Frontal cortex (tissue), 4 donors: ENCODE data around the gene PLXNA1. TPM values are rescaled to one million over a fixed set of nuclear protein-coding genes. Genes with fewer than 3 reads are reported as not detected.

Experiments
- DNase-seq, 2 donors: peaks; one replicate each; pipeline ENCODE4 v3.0.0; 2012; ENCODE audit warnings: low spot score in 2 of 2
- FAIRE-seq: peaks from 2 replicates; lab custom pipeline; 2012; peaks lifted over from hg19 to GRCh38; lab: Jason Lieb, UNC
- total RNA-seq: library from RNA; depleted of rRNA; stranded (reverse); fragments of >200 nt; gene quantifications from one replicate; pipeline ENCODE4 v1.2.3, GENCODE V29; 2014
- donor health status: control.
- donor health status: control.
- donor health status: control.

Gene PLXNA1
- total RNA-seq, 1 donor from 2014 or later: 46.9 TPM

GRCh38 chr3:127013758-127014535 lies 31.0 kb downstream of the PLXNA1 start:
- no peak for DNase-seq
- no peak for FAIRE-seq

DNA sequence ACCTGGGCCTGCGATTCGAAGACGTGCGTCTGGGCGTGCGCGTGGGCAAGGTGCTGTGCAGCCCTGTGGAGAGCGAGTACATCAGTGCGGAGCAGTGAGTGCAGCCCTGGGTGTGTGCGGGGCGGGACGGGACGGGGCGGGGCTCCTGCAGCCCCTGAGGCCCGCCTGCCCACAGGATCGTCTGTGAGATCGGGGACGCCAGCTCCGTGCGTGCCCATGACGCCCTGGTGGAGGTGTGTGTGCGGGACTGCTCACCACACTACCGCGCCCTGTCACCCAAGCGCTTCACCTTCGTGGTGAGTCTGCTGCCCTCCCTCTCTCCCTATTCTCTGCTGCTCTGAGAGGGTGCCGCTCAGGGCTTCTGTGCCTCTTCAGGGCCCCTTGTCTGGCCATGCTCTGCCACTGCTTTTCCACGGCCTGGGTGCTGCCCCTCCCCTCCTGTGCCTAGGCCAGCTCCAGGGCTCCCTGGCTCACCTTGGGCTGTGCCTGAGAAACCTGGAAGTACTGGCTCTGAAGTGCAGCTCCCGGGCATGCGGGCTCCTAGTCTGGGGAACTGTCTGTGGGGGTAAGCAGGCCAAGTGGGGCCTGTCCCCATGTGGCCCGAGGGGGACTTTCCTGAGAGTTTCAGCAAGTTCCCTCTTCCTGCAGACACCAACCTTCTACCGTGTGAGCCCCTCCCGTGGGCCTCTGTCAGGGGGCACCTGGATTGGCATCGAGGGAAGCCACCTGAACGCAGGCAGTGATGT lies 31.8 kb downstream of the PLXNA1 start:
- FAIRE-seq: no peak
- no peak for DNase-seq

DNA sequence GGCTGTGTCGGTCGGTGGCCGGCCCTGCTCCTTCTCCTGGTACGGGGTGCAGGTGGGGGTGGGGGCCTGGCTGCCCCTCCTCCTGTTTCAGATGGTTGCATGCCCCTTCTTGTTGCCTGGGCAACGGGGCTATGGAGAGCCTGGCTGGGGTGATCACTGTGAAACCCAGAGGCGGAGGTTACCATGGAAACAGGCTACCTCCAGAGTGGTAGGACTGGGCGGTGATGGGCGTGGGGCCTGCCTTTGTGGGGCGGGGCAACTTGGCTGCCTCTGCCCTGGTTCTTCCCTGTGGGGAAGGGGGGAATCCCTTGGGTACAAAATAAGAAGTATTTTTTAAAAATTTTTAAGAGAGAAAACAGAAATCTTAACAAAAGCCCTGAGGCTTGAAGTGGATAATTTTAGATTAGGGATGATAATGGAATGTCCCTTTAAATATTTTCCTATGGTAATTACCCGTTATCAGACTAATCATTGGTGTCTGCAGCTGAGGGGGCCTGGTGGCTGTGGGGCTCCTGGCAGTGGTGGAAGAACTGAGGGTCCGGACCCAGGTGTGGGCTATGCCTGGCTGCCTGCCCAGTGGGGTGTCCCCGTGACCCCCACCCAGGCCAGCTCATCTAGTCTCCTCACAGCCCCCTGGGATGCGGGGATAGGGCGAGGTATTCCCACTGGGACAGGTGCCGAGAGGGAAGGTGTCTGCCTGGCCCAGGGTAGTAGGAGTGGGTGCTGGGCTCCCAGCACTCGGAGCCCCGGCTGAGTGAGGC lies 32.5 kb downstream of the PLXNA1 start:
- peak in 1 of 2 donors; percentile 64 for DNase-seq

GRCh38 chr3:127016043-127016343 lies 33.1 kb downstream of the PLXNA1 start:
- FAIRE-seq (no peak), DNase-seq (no peak)

More for the DNA sequence above, 32.5 kb downstream of the PLXNA1 start:
- no peak for FAIRE-seq

DNA sequence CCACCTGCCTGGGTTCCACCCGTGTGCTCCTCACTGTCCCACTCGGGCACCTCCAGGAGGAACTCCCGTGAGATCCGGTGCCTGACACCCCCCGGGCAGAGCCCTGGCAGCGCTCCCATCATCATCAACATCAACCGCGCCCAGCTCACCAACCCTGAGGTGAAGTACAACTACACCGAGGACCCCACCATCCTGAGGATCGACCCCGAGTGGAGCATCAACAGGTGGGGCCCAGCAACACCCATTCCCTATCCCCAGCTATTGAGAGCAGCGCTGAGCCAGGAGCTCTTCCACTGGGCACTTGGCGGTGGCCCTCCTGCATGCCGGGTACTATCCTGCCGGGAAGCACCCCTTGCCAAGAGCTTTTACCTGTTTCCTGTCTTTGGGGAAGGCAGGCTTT lies 33.5 kb downstream of the PLXNA1 start:
- no peak for DNase-seq
- FAIRE-seq: no peak

DNA sequence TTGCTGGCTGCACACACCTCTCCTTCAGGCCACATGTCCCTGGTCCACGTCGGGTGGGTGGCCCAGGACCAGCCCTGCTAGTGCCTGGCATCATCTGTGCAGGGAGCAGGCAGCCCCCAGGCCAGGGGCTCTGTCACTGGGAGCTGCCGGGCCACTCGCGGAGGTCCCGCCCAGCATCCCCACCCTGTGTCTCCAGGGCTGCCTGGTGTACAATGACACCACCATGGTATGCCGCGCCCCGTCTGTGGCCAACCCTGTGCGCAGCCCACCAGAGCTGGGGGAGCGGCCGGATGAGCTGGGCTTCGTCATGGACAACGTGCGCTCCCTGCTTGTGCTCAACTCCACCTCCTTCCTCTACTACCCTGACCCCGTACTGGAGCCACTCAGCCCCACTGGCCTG lies 34.3 kb downstream of the PLXNA1 start:
- FAIRE-seq (no peak), DNase-seq (no peak)

DNA sequence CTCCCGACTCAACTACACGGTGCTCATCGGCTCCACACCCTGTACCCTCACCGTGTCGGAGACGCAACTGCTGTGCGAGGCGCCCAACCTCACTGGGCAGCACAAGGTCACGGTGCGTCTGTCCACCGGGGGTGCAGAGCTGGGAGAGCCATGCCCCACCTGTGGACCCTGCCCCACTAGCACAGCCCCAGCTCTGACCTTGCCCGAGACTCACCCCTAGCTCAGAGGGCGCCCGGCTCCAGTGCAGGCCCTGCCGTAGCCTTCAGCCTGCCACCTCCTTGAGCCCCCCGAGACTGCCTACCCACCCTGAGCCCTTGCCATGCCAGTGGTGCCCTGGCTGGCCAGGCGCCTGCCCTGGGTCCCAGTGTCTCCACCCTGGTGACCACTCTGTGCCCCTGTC lies 34.9 kb downstream of the PLXNA1 start:
- no peak for FAIRE-seq
- no peak for DNase-seq

DNA sequence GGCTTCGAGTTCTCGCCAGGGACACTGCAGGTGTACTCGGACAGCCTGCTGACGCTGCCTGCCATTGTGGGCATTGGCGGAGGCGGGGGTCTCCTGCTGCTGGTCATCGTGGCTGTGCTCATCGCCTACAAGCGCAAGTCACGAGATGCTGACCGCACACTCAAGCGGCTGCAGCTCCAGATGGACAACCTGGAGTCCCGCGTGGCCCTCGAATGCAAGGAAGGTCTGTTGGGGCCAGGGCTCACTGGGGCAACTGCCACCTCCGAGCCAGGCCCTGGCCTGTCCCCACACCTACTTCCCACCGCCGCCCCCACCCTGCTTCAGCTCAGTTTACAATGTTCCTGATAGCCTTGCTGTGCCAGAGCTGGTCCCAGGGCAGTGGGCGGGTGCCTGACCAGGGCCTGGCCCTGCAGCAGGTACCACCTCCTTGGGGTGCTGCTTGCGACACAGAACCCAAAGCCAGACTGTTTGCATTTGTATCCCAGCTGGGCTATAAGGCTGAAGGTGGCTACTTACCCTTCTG lies 35.5 kb downstream of the PLXNA1 start:
- no peak for DNase-seq
- FAIRE-seq: no peak

DNA sequence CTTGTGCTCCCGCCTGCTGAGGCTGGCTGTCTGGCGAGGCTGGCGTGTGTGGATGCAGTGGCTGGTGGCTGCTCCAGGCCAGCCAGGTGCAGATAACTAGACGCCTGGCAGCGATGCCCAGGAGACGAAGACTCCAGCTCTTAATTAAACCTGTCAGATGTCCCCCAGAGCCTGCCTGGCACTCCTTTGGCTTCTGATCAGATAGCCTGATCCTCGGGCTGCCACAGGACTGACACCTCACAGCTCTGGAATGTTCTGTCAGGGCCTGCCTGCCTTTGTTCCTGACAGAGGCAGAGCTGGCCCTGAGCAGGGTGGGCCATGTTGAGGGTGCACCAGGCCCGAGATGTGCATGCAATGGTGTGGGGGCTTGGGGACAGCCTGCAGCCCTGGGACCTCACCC lies 36.5 kb downstream of the PLXNA1 start:
- DNase-seq: no peak
- FAIRE-seq: no peak

GRCh38 chr3:127020543-127020942 lies 37.6 kb downstream of the PLXNA1 start:
- no peak for DNase-seq
- FAIRE-seq: no peak

DNA sequence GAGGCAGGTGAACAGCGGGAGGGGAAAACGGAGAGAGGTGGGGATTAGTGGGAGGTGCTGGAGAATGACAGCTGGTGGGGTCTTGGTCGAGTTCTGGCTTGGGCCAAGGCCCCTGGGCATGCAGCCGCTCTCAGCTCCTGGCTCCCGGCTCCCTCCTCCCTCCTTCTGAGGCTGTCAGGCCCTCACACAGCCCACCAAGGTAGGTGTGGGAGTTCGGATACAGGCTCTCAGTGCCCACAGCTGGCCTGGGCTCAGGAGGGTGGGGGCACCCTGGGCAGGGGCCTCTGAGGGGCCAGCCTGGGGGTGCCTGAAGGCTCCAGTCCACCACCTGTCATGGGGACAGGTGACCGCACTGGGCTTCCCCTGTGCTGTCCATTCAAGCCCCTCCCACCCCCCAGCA lies 39.9 kb downstream of the PLXNA1 start:
- FAIRE-seq (no peak), DNase-seq (no peak)

DNA sequence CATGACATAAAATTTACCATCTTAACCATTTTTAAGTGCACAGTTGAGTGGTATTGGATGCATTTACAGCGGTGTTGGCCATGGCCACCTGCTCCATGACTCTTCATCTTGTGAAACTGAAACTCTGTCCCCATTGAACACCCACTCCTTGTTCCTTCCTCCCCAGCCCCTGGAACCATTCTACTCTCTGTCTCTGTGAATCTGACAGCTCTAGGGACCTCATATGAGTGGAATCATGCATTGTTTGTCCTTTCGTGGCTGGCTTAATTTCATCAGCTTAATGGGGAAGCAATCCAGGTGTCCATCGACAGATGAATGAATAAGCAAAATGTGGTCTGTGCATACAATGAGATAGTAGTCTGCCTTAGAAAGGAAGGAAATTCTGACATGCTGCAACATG lies 42.5 kb downstream of the PLXNA1 start:
- DNase-seq: no peak
- FAIRE-seq: no peak

DNA sequence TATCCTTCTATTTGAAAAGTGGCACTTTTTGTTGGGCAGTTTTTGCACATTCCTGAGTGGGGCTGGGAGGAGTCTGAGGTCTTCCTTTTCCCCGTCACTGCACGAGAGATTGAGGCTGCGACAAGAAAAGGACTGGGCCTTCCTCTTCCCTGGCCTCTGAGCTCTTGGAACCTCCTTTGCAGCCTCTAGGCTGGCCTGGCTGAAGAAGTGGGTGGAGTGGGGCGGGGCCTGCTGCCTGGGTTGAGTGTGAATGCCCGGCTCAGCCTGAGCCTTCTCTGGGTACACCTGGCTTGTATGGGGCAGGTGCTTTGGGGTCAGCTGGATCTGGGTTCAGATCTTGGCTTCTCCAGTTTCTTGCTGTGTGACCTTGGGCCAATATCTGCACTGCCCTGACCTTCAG lies 43.1 kb downstream of the PLXNA1 start:
- FAIRE-seq (no peak), DNase-seq (no peak)

DNA sequence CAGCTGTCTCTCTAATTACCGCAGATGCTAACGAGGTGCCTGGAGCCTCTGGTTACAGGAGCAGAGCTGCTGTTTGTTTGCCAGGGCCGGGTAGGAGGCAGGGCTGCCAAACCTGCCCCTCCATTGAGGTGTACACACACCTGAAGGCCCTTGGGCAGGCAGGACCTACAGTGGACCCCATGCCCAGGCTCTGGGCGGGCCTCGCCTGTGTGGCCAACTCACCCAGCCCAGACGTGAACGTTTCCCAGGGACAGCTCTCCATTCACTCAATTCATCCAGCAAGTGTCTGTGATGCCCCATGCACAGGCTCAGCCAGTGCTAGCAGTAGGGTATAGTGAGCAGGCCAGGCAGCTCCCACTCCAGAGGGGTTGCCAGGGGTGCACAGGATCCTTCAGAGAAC lies 43.7 kb downstream of the PLXNA1 start:
- no peak for DNase-seq
- FAIRE-seq: no peak

GRCh38 chr3:127027061-127027735 lies 44.3 kb downstream of the PLXNA1 start:
- DNase-seq: no peak
- no peak for FAIRE-seq

GRCh38 chr3:127027811-127028548 lies 45.1 kb downstream of the PLXNA1 start:
- DNase-seq: no peak
- no peak for FAIRE-seq

DNA sequence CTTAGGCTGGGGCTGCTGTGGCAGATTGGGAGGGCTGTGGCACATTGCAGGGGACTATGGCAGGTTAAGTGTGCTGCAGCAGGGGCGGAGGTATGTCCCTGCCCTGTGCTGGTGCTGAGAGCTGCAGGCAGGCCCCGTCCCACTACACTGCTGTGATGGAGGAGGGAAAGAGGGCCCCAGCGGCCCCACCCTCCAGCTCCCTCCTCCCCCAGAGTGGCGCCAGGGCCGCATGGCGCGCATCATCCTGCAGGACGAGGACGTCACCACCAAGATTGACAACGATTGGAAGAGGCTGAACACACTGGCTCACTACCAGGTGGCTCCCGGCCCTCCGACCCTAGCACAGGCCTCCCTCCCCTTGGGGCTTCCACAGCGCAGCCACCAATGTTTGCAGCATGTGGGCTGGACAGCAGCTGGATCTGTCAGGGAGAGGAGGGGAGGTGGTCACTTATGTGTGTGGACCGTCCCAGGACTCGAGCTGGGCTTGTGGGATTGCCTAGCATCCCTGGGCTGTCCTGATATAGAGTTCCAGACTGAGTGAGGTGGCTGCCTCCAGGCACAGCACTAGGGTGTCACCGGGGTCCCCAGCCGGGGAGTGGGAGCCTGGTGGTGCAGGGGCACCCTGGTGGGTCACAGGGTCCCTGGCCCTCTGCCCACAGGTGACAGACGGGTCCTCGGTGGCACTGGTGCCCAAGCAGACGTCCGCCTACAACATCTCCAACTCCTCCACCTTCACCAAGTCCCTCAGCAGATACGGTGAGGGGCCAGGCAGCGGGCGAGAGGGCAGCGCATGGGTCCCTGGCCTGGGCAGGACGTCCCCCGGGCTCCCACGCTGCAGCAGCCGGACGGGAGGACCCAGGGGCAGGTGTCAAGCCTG lies 46.1 kb downstream of the PLXNA1 start:
- DNase-seq: no peak
- no peak for FAIRE-seq

DNA sequence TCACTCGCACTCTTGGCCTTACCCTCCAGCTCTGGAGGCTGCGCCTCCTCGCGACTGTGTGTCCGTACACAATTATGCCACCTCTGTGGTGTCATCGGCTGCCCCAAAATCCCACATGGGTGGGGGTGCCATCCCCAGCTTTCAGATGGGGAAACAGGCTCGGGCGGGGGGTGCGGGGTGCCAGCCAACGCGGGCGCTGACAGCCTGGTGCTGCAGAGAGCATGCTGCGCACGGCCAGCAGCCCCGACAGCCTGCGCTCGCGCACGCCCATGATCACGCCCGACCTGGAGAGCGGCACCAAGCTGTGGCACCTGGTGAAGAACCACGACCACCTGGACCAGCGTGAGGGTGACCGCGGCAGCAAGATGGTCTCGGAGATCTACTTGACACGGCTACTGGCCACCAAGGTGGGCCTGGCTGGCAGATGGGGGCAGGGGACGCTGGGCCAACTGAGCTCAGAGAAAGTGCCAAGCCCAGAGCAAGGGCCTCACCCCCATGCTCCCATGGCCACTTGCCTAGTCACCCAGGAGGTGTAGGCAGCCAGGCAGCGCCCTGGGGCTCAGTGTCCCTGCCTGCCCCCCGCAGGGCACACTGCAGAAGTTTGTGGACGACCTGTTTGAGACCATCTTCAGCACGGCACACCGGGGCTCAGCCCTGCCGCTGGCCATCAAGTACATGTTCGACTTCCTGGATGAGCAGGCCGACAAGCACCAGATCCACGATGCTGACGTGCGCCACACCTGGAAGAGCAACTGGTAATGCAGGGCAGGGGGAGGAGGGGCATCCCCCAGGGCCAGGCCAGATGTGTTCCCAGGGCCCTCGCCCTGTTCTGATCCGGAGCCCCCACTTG lies 47.0 kb downstream of the PLXNA1 start:
- FAIRE-seq: no peak
- no peak for DNase-seq
